ENCODE results near the gene ABCD4. TPM values are rescaled to one million over a fixed set of nuclear protein-coding genes. Genes with fewer than 3 reads are reported as not detected.

The ABCD4 gene
- 28.3 TPM for total RNA-seq
- 95.7 TPM for polyA plus RNA-seq
- long read RNA-seq, donor 1, partial matches to known transcripts: 0 of 1 reads
- long read RNA-seq, donor 1, other reads (novel, unspliced or antisense): 0 of 1 reads
- long read RNA-seq, donor 2: 0 reads
- long read RNA-seq, donor 3, partial matches to known transcripts: 8 of 13 reads
- long read RNA-seq, donor 3, other reads (novel, unspliced or antisense): 0 of 13 reads
- long read RNA-seq, donor 4, partial matches to known transcripts: 0 of 7 reads
- long read RNA-seq, donor 4, other reads (novel, unspliced or antisense): 0 of 7 reads
- long read RNA-seq, donor 5, partial matches to known transcripts: 9 of 19 reads
- long read RNA-seq, donor 5, other reads (novel, unspliced or antisense): 0 of 19 reads
- long read RNA-seq, donor 6, partial matches to known transcripts: 0 of 7 reads
- long read RNA-seq, donor 6, other reads (novel, unspliced or antisense): 0 of 7 reads
- long read RNA-seq, donor 7, partial matches to known transcripts: 0 of 2 reads
- long read RNA-seq, donor 7, other reads (novel, unspliced or antisense): 0 of 2 reads
- long read RNA-seq, donor 8: 0 reads
- long read RNA-seq, donor 9, partial matches to known transcripts: 0 of 1 reads
- long read RNA-seq, donor 9, other reads (novel, unspliced or antisense): 0 of 1 reads
- long read RNA-seq, donor 10, partial matches to known transcripts: 0 of 1 reads
- long read RNA-seq, donor 10, other reads (novel, unspliced or antisense): 0 of 1 reads

GRCh38 chr14:74302634-74303569, at the start of gene ABCD4:
Gene ABCD4, minus strand, starts transcription at chr14:74302934. Its CDS starts 22 bp downstream, at chr14:74302912.
- peak within 1 kb of the TSS; percentile 89 to 96 for H3K4me3 ChIP-seq (ENCODE audit: low read length in 2 of 2)
- peak within 1 kb of the TSS; percentile 93 to 94 for H3K27ac ChIP-seq (ENCODE audit: low read depth in 1 of 2, low read length in 1 of 2)
- DNase-seq (ENCODE audit: low read depth in 6 of 9, low spot score in 9 of 9): peak; percentile 37 to 88 (median 67)
- 15% methylated on average over 61 of the region's 61 CpGs for WGBS
- H3K36me3 ChIP-seq (ENCODE audit: control insufficient read depth in 2 of 2, insufficient read depth in 2 of 2, low read length in 1 of 2): peaks cover 12 to 23% of the 10 kb centered on the region in 2 donors
- no peaks in the 10 kb centered on the region for H3K9me3 ChIP-seq (ENCODE audit: control insufficient read depth in 2 of 2, insufficient read depth in 1 of 2, low read length in 1 of 2)
- peaks cover 12 to 14% of the 10 kb centered on the region in 2 donors for H3K4me1 ChIP-seq (ENCODE audit: control insufficient read depth in 2 of 2, insufficient read depth in 2 of 2, low read length in 2 of 2)
- no peaks in the 10 kb centered on the region for H3K27me3 ChIP-seq (ENCODE audit: control insufficient read depth in 2 of 2, insufficient read depth in 1 of 2, low read length in 1 of 2)

- Histone ChIP-seq H3K36me3 (ENCODE audit: control insufficient read depth in 2 of 2, insufficient read depth in 2 of 2, low read length in 1 of 2) (no peaks in the 10 kb centered on the region), H3K9me3 (ENCODE audit: control insufficient read depth in 2 of 2, insufficient read depth in 1 of 2, low read length in 1 of 2) (no peaks in the 10 kb centered on the region), H3K4me3 (ENCODE audit: low read length in 2 of 2) (no peak overlapping the region), H3K4me1 (ENCODE audit: control insufficient read depth in 2 of 2, insufficient read depth in 2 of 2, low read length in 2 of 2) (no peaks in the 10 kb centered on the region), H3K27me3 (ENCODE audit: control insufficient read depth in 2 of 2, insufficient read depth in 1 of 2, low read length in 1 of 2) (peaks cover 0 to 41% of the 10 kb centered on the region in 2 donors), H3K27ac (ENCODE audit: low read depth in 1 of 2, low read length in 1 of 2) (no peak overlapping the region)
- 19% methylated on average over 1 of the region's 1 CpG for WGBS
- DNase-seq (ENCODE audit: low read depth in 6 of 9, low spot score in 9 of 9): no peak
Observed at GRCh38 chr14:74350928-74351323, 48.2 kb upstream of the ABCD4 start.

- Histone ChIP-seq H3K4me3 (ENCODE audit: low read length in 2 of 2) (no peak overlapping the region), H3K27me3 (ENCODE audit: control insufficient read depth in 2 of 2, insufficient read depth in 1 of 2, low read length in 1 of 2) (peaks cover 0 to 41% of the 10 kb centered on the region in 2 donors), H3K9me3 (ENCODE audit: control insufficient read depth in 2 of 2, insufficient read depth in 1 of 2, low read length in 1 of 2) (no peaks in the 10 kb centered on the region), H3K4me1 (ENCODE audit: control insufficient read depth in 2 of 2, insufficient read depth in 2 of 2, low read length in 2 of 2) (no peaks in the 10 kb centered on the region), H3K27ac (ENCODE audit: low read depth in 1 of 2, low read length in 1 of 2) (no peak overlapping the region), H3K36me3 (ENCODE audit: control insufficient read depth in 2 of 2, insufficient read depth in 2 of 2, low read length in 1 of 2) (no peaks in the 10 kb centered on the region)
- no peak for DNase-seq (ENCODE audit: low read depth in 6 of 9, low spot score in 9 of 9)
- WGBS: 74% methylated on average over 11 of the region's 11 CpGs
Observed at GRCh38 chr14:74350211-74350927, 47.6 kb upstream of the ABCD4 start.

- Histone ChIP-seq H3K27ac (ENCODE audit: low read depth in 1 of 2, low read length in 1 of 2) (no peak overlapping the region), H3K27me3 (ENCODE audit: control insufficient read depth in 2 of 2, insufficient read depth in 1 of 2, low read length in 1 of 2) (peaks cover 0 to 41% of the 10 kb centered on the region in 2 donors), H3K4me1 (ENCODE audit: control insufficient read depth in 2 of 2, insufficient read depth in 2 of 2, low read length in 2 of 2) (no peaks in the 10 kb centered on the region), H3K4me3 (ENCODE audit: low read length in 2 of 2) (no peak overlapping the region), H3K36me3 (ENCODE audit: control insufficient read depth in 2 of 2, insufficient read depth in 2 of 2, low read length in 1 of 2) (no peaks in the 10 kb centered on the region), H3K9me3 (ENCODE audit: control insufficient read depth in 2 of 2, insufficient read depth in 1 of 2, low read length in 1 of 2) (no peaks in the 10 kb centered on the region)
- DNase-seq (ENCODE audit: low read depth in 6 of 9, low spot score in 9 of 9): no peak
- 79% methylated on average over 4 of the region's 4 CpGs for WGBS
Observed at GRCh38 chr14:74349757-74350156, 47.0 kb upstream of the ABCD4 start.

GRCh38 chr14:74348735-74349463, 46.2 kb upstream of the ABCD4 start:
- DNase-seq (ENCODE audit: low read depth in 6 of 9, low spot score in 9 of 9): no peak
- WGBS: 76% methylated on average over 17 of the region's 17 CpGs
- H3K9me3 ChIP-seq (ENCODE audit: control insufficient read depth in 2 of 2, insufficient read depth in 1 of 2, low read length in 1 of 2): no peaks in the 10 kb centered on the region
- no peak overlapping the region for H3K4me3 ChIP-seq (ENCODE audit: low read length in 2 of 2)
- no peaks in the 10 kb centered on the region for H3K36me3 ChIP-seq (ENCODE audit: control insufficient read depth in 2 of 2, insufficient read depth in 2 of 2, low read length in 1 of 2)
- no peak overlapping the region for H3K27ac ChIP-seq (ENCODE audit: low read depth in 1 of 2, low read length in 1 of 2)
- H3K4me1 ChIP-seq (ENCODE audit: control insufficient read depth in 2 of 2, insufficient read depth in 2 of 2, low read length in 2 of 2): no peaks in the 10 kb centered on the region
- peaks cover 0 to 41% of the 10 kb centered on the region in 2 donors for H3K27me3 ChIP-seq (ENCODE audit: control insufficient read depth in 2 of 2, insufficient read depth in 1 of 2, low read length in 1 of 2)

- Histone ChIP-seq H3K9me3 (ENCODE audit: control insufficient read depth in 2 of 2, insufficient read depth in 1 of 2, low read length in 1 of 2) (no peaks in the 10 kb centered on the region), H3K4me1 (ENCODE audit: control insufficient read depth in 2 of 2, insufficient read depth in 2 of 2, low read length in 2 of 2) (no peaks in the 10 kb centered on the region), H3K27me3 (ENCODE audit: control insufficient read depth in 2 of 2, insufficient read depth in 1 of 2, low read length in 1 of 2) (peaks cover 0 to 41% of the 10 kb centered on the region in 2 donors), H3K36me3 (ENCODE audit: control insufficient read depth in 2 of 2, insufficient read depth in 2 of 2, low read length in 1 of 2) (no peaks in the 10 kb centered on the region), H3K4me3 (ENCODE audit: low read length in 2 of 2) (no peak within 1 kb of the TSS), H3K27ac (ENCODE audit: low read depth in 1 of 2, low read length in 1 of 2) (no peak within 1 kb of the TSS)
- WGBS: 92% methylated on average over 12 of the region's 12 CpGs
- no peak for DNase-seq (ENCODE audit: low read depth in 6 of 9, low spot score in 9 of 9)
Observed at GRCh38 chr14:74348241-74348734, 45.6 kb upstream of the ABCD4 start, which contains the start of gene VRTN. Gene VRTN, plus strand, starts transcription at chr14:74348471. Its CDS starts 8,313 bp downstream, at chr14:74356784.

- Histone ChIP-seq H3K9me3 (ENCODE audit: control insufficient read depth in 2 of 2, insufficient read depth in 1 of 2, low read length in 1 of 2) (no peaks in the 10 kb centered on the region), H3K4me3 (ENCODE audit: low read length in 2 of 2) (no peak overlapping the region), H3K27ac (ENCODE audit: low read depth in 1 of 2, low read length in 1 of 2) (no peak overlapping the region), H3K36me3 (ENCODE audit: control insufficient read depth in 2 of 2, insufficient read depth in 2 of 2, low read length in 1 of 2) (no peaks in the 10 kb centered on the region), H3K27me3 (ENCODE audit: control insufficient read depth in 2 of 2, insufficient read depth in 1 of 2, low read length in 1 of 2) (peaks cover 0 to 41% of the 10 kb centered on the region in 2 donors), H3K4me1 (ENCODE audit: control insufficient read depth in 2 of 2, insufficient read depth in 2 of 2, low read length in 2 of 2) (no peaks in the 10 kb centered on the region)
- no peak for DNase-seq (ENCODE audit: low read depth in 6 of 9, low spot score in 9 of 9)
- 97% methylated on average over 1 of the region's 1 CpG for WGBS
Observed at GRCh38 chr14:74347795-74348100, 45.0 kb upstream of the ABCD4 start.
